GM23338 (cell line): ENCODE measurements around the gene EFCAB8. TPM values are rescaled to one million over a fixed set of nuclear protein-coding genes. Genes with fewer than 3 reads are reported as not detected.
"Not testable (repeated sequence)": the region's sequence is repeated elsewhere in the genome, so short reads cannot be mapped to it uniquely, and the experiment has no call there.

Experiments
- ATAC-seq: fragments of 200-7000 bp; cut with Tn5 transposase; 3 replicates; pipeline ENCODE4 v1.9.1; 2020
- DNase-seq: peaks from one replicate; pipeline ENCODE4 v3.0.0-alpha.2; 2015; ENCODE audit warnings: low spot score
- H2AFZ ChIP-seq: fragments of 200-600 bp; sonication (generic); 2 replicates; pipeline ENCODE4 v1.8.0; 2016; ENCODE audit warnings: antibody characterized with exemption, mild to moderate bottlenecking, moderate library complexity
- H3F3A ChIP-seq: fragments of 200-600 bp; sonication (generic); replicated peaks from 2 replicates; pipeline ENCODE4 v1.8.0; 2017; ENCODE audit warnings: antibody characterized with exemption, mixed run types, low read depth
- H3K27ac ChIP-seq: fragments of 200-600 bp; sonication (generic); 2 replicates; pipeline ENCODE4 v1.6.1; 2016; ENCODE audit warnings: low read depth
- H3K27me3 ChIP-seq: fragments of 200-600 bp; sonication (generic); 2 replicates; pipeline ENCODE4 v1.8.0; 2016; ENCODE audit warnings: mild to moderate bottlenecking, mixed run types, moderate library complexity; ENCODE audit not compliant: insufficient read depth
- H3K36me3 ChIP-seq: fragments of 200-600 bp; sonication (generic); 2 replicates; pipeline ENCODE4 v1.8.0; 2016; ENCODE audit warnings: mild to moderate bottlenecking; ENCODE audit not compliant: insufficient read depth
- H3K4me1 ChIP-seq: fragments of 200-600 bp; sonication (generic); 2 replicates; pipeline ENCODE4 v1.8.0; 2016; ENCODE audit warnings: mild to moderate bottlenecking, moderate library complexity; ENCODE audit not compliant: insufficient read depth
- H3K4me2 ChIP-seq: fragments of 200-600 bp; sonication (generic); 2 replicates; pipeline ENCODE4 v1.7.1; 2017; ENCODE audit warnings: mixed run types
- H3K4me3 ChIP-seq: fragments of 200-600 bp; sonication (generic); 2 replicates; pipeline ENCODE4 v1.6.1; 2016; ENCODE audit warnings: mixed run types
- H3K79me2 ChIP-seq: fragments of 200-600 bp; sonication (generic); replicated peaks from 2 replicates; pipeline ENCODE4 v1.8.0; 2017; ENCODE audit warnings: mild to moderate bottlenecking; ENCODE audit not compliant: insufficient read depth
- H3K9me2 ChIP-seq: fragments of 200-600 bp; sonication (generic); 2 replicates; pipeline ENCODE4 v1.8.0; 2017; ENCODE audit not compliant: insufficient read depth
- H4K20me1 ChIP-seq: fragments of 200-600 bp; sonication (generic); replicated peaks from 2 replicates; pipeline ENCODE4 v1.8.0; 2017; ENCODE audit warnings: mild to moderate bottlenecking; ENCODE audit not compliant: insufficient read depth
- H3K27ac Mint-ChIP-seq: 2 replicates; pipeline ENCODE4 v1.8.0; 2020; ENCODE audit warnings: inconsistent platforms, mild to moderate bottlenecking, moderate library complexity, mixed read lengths
- H3K27me3 Mint-ChIP-seq: 3 replicates; pipeline ENCODE4 v1.8.0; 2022; ENCODE audit warnings: low read depth, mild to moderate bottlenecking, moderate library complexity, mixed read lengths, inconsistent platforms; ENCODE audit not compliant: insufficient read depth, poor library complexity
- H3K36me3 Mint-ChIP-seq: 3 replicates; pipeline ENCODE4 v1.8.0; 2021; ENCODE audit warnings: low read depth, mild to moderate bottlenecking, inconsistent platforms, moderate library complexity, mixed read lengths
- H3K4me1 Mint-ChIP-seq: 3 replicates; pipeline ENCODE4 v1.8.0; 2020; ENCODE audit warnings: mild to moderate bottlenecking, inconsistent platforms, mixed read lengths
- H3K4me3 Mint-ChIP-seq: 3 replicates; pipeline ENCODE4 v1.8.0; 2021; ENCODE audit warnings: moderate library complexity, mild to moderate bottlenecking, inconsistent platforms, mixed read lengths
- H3K9me3 Mint-ChIP-seq: 3 replicates; pipeline ENCODE4 v1.8.0; 2020; ENCODE audit warnings: moderate library complexity, mild to moderate bottlenecking, inconsistent platforms, mixed read lengths
- CREB1 ChIP-seq: fragments of 250-450 bp; sonication (Bioruptor Pico); IDR thresholded peaks from 2 replicates; pipeline ENCODE4 v1.5.0; 2020; ENCODE audit warnings: low read depth, mild to moderate bottlenecking, moderate library complexity
- EZH2 ChIP-seq: fragments of 200-600 bp; sonication (generic); IDR thresholded peaks from one replicate; pipeline ENCODE4 v1.8.0; 2017; ENCODE audit warnings: antibody characterized with exemption, mild to moderate bottlenecking, low read depth; ENCODE audit not compliant: unreplicated experiment
- EZH2phosphoT487 ChIP-seq: fragments of 200-600 bp; sonication (generic); IDR thresholded peaks from one replicate; pipeline ENCODE4 v1.8.1; 2018; ENCODE audit warnings: antibody characterized with exemption; ENCODE audit not compliant: unreplicated experiment
- JUNB ChIP-seq: IDR thresholded peaks from one replicate; pipeline ENCODE4 v1.6.1; 2016; ENCODE audit warnings: antibody characterized with exemption; ENCODE audit not compliant: unreplicated experiment
- NANOG ChIP-seq: IDR thresholded peaks from 2 replicates; pipeline ENCODE4 v1.6.1; 2016; ENCODE audit warnings: antibody characterized with exemption, borderline replicate concordance
- POLR2AphosphoS5 ChIP-seq: IDR thresholded peaks from 2 replicates; pipeline ENCODE4 v1.6.1; 2016; ENCODE audit warnings: antibody characterized with exemption, low read depth
- STAT1 ChIP-seq: IDR thresholded peaks from one replicate; pipeline ENCODE4 v1.6.1; 2016; ENCODE audit warnings: antibody characterized with exemption; ENCODE audit not compliant: unreplicated experiment
- ZNF114 ChIP-seq: fragments of 250-450 bp; sonication (Bioruptor Pico); IDR thresholded peaks from 2 replicates; pipeline ENCODE4 v1.5.0; 2020; ENCODE audit warnings: mild to moderate bottlenecking, moderate library complexity
- ZNF331 ChIP-seq: fragments of 250-450 bp; sonication (Bioruptor Pico); IDR thresholded peaks from 2 replicates; pipeline ENCODE4 v1.5.0; 2020; ENCODE audit warnings: low read depth, mild to moderate bottlenecking, moderate library complexity
- polyA plus RNA-seq: library from polyadenylated mRNA; unstranded; fragments of >200 nt; fragmentation: Nextera tagmentation; extraction: Ambion mirVana; gene quantifications from 2 replicates; pipeline ENCODE4 v1.2.1, GENCODE V29; 2016
- total RNA-seq: library from RNA; depleted of rRNA; stranded (reverse); fragments of >200 nt; shearing (Covaris generic); gene quantifications from 2 replicates; pipeline ENCODE4 v1.2.3, GENCODE V29; 2014
- TF ChIP-seq, protein P1 (sequence below): IDR thresholded peaks from one replicate; pipeline ENCODE4 v1.6.1; 2018; ENCODE audit warnings: antibody characterized with exemption; ENCODE audit not compliant: unreplicated experiment
- TF ChIP-seq, protein P2 (sequence below): IDR thresholded peaks from 2 replicates; pipeline ENCODE4 v1.6.1; 2016; ENCODE audit warnings: antibody characterized with exemption
- TF ChIP-seq, protein P3 (sequence below), 2 experiments: fragments of 200-600 bp in 1 of 2; sonication (generic) in 1 of 2; conservative IDR thresholded peaks; 2 replicates each; pipeline versions ENCODE4 v1.5.1 to v1.6.1; 2016 to 2017; ENCODE audit warnings: antibody characterized with exemption in 2 of 2, low read depth in 2 of 2, mild to moderate bottlenecking in 2 of 2, moderate library complexity in 1 of 2

The EFCAB8 gene
- total and polyA plus RNA-seq, 2 experiments from 2014 or later = 0.35 TPM; not detected in 1

DNA sequence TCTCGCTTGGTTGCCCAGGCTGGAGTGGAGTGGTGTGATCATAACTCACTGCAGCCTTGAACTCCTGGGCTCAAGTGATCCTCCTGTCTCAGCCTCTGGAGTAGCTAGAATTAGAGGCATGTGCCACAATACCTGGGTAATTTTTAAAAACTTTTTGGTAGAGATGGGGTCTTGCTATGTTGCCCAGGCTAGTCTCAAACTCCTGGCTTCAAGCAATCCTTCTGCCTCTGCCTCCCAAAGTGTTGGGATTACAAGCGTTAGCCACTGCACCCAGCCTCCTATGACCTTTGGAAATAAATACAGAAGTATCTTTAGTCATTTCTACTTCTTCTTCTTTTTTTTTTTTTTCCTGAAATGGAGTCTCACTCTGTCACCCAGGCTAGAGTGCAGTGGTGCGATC lies 11.8 kb downstream of the EFCAB8 start:
- H3K27me3 Mint-ChIP-seq, H3K4me1 Mint-ChIP-seq, H3K36me3 Mint-ChIP-seq, DNase-seq, H3K4me3 ChIP-seq, H3K36me3 ChIP-seq, H3K9me3 Mint-ChIP-seq, H3K79me2 ChIP-seq, H3K27me3 ChIP-seq, H4K20me1 ChIP-seq, H3K4me3 Mint-ChIP-seq, H3K27ac ChIP-seq, ATAC-seq, H3K4me2 ChIP-seq, H3K27ac Mint-ChIP-seq, H2AFZ ChIP-seq, H3F3A ChIP-seq, H3K4me1 ChIP-seq, H3K9me2 ChIP-seq: not testable (repeated sequence)

DNA sequence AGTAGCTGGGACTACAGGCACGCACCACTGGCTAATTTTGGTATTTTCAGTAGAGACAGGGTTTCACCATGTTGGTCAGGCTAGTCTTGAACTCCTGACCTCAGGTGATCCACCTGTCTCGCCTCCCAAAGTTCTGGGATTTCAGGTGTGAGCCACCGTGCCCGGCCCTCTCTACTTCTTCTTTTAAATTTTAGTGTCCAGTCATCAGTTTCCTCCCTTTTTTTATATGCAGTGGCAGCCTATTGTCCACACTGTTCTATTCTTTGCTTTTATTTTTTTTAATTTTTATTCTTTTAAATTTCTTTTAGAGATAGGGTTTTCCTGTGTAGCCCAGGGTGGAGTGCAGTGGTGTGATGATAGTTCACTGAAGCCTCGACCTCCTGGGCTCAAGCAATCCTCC lies 12.3 kb downstream of the EFCAB8 start:
- Mint-ChIP-seq H3K4me3 (no peak overlapping the region), H3K9me3 (no peaks in the 10 kb centered on the region), H3K27me3 (peaks cover under 1% of the 10 kb centered on the region), H3K27ac (no peak overlapping the region), H3K4me1 (peaks cover 6% of the 10 kb centered on the region; the same call in 1 of the 3 replicates), H3K36me3 (no peaks in the 10 kb centered on the region)
- H3K4me3 ChIP-seq = no peak overlapping the region
- DNase-seq (no peak), ATAC-seq (no peak)
- 0 out of 2 replicates have a peak, but pooled peaks cover 4% of the 10 kb centered on the region for H3F3A ChIP-seq
- no peaks in the 10 kb centered on the region for H3K36me3 ChIP-seq
- H3K27me3 ChIP-seq = no peaks in the 10 kb centered on the region
- H2AFZ ChIP-seq = no peak overlapping the region
- H3K4me2 ChIP-seq = no peak overlapping the region
- no peaks in the 10 kb centered on the region for H3K9me2 ChIP-seq
- no peaks in the 10 kb centered on the region; the same call in 1 of the 2 replicates for H3K4me1 ChIP-seq
- H3K79me2 ChIP-seq = no peaks in the 10 kb centered on the region
- no peak overlapping the region for H3K27ac ChIP-seq
- no peaks in the 10 kb centered on the region for H4K20me1 ChIP-seq
- TF ChIP-seq, protein P1, sequence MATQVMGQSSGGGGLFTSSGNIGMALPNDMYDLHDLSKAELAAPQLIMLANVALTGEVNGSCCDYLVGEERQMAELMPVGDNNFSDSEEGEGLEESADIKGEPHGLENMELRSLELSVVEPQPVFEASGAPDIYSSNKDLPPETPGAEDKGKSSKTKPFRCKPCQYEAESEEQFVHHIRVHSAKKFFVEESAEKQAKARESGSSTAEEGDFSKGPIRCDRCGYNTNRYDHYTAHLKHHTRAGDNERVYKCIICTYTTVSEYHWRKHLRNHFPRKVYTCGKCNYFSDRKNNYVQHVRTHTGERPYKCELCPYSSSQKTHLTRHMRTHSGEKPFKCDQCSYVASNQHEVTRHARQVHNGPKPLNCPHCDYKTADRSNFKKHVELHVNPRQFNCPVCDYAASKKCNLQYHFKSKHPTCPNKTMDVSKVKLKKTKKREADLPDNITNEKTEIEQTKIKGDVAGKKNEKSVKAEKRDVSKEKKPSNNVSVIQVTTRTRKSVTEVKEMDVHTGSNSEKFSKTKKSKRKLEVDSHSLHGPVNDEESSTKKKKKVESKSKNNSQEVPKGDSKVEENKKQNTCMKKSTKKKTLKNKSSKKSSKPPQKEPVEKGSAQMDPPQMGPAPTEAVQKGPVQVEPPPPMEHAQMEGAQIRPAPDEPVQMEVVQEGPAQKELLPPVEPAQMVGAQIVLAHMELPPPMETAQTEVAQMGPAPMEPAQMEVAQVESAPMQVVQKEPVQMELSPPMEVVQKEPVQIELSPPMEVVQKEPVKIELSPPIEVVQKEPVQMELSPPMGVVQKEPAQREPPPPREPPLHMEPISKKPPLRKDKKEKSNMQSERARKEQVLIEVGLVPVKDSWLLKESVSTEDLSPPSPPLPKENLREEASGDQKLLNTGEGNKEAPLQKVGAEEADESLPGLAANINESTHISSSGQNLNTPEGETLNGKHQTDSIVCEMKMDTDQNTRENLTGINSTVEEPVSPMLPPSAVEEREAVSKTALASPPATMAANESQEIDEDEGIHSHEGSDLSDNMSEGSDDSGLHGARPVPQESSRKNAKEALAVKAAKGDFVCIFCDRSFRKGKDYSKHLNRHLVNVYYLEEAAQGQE = no peak
- no peak for TF ChIP-seq NANOG
- TF ChIP-seq, protein P2, sequence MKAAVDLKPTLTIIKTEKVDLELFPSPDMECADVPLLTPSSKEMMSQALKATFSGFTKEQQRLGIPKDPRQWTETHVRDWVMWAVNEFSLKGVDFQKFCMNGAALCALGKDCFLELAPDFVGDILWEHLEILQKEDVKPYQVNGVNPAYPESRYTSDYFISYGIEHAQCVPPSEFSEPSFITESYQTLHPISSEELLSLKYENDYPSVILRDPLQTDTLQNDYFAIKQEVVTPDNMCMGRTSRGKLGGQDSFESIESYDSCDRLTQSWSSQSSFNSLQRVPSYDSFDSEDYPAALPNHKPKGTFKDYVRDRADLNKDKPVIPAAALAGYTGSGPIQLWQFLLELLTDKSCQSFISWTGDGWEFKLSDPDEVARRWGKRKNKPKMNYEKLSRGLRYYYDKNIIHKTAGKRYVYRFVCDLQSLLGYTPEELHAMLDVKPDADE = no peak
- TF ChIP-seq POLR2AphosphoS5 = no peak
- no peak for TF ChIP-seq STAT1
- TF ChIP-seq JUNB = no peak
- no peak for TF ChIP-seq ZNF331
- no peak for TF ChIP-seq EZH2phosphoT487
- TF ChIP-seq, protein P3, sequence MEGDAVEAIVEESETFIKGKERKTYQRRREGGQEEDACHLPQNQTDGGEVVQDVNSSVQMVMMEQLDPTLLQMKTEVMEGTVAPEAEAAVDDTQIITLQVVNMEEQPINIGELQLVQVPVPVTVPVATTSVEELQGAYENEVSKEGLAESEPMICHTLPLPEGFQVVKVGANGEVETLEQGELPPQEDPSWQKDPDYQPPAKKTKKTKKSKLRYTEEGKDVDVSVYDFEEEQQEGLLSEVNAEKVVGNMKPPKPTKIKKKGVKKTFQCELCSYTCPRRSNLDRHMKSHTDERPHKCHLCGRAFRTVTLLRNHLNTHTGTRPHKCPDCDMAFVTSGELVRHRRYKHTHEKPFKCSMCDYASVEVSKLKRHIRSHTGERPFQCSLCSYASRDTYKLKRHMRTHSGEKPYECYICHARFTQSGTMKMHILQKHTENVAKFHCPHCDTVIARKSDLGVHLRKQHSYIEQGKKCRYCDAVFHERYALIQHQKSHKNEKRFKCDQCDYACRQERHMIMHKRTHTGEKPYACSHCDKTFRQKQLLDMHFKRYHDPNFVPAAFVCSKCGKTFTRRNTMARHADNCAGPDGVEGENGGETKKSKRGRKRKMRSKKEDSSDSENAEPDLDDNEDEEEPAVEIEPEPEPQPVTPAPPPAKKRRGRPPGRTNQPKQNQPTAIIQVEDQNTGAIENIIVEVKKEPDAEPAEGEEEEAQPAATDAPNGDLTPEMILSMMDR (conservative IDR thresholded peaks at IDR 0.05; ENCODE audit: low read depth in 2 of 2) = no peak
- no peak for TF ChIP-seq ZNF114 (CRISPR knock-in tag)
- no peak for TF ChIP-seq EZH2
- TF ChIP-seq CREB1 (CRISPR knock-in tag) = no peak
